Measurements from ENCODE around the gene CIC.

CIC gene

DNA sequence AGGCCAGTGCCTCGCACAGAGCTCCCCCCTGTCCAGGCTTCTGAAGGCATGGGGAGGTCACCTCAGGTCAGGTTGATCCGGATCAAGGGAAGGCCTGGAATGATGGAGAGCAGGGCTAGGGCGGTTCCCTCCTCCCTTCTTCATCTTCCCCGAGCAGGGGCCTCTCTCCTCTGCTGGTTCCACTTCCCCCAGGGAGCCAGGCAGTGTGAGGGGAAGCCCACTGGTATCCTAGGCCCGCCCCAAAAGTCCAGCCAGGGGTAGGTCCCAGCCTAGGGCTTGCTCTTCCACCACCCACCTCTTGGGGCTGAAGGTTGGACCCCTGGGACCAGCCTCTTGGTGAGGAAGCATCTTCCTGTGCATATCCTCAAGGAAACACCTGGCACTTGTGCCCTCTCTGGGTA lies 16.5 kb downstream of the CIC start:
- no peak for TF ChIP-seq ZFX (IDR thresholded peaks at IDR 0.05; ENCODE audit: borderline replicate concordance)
- TF ChIP-seq, protein P1, sequence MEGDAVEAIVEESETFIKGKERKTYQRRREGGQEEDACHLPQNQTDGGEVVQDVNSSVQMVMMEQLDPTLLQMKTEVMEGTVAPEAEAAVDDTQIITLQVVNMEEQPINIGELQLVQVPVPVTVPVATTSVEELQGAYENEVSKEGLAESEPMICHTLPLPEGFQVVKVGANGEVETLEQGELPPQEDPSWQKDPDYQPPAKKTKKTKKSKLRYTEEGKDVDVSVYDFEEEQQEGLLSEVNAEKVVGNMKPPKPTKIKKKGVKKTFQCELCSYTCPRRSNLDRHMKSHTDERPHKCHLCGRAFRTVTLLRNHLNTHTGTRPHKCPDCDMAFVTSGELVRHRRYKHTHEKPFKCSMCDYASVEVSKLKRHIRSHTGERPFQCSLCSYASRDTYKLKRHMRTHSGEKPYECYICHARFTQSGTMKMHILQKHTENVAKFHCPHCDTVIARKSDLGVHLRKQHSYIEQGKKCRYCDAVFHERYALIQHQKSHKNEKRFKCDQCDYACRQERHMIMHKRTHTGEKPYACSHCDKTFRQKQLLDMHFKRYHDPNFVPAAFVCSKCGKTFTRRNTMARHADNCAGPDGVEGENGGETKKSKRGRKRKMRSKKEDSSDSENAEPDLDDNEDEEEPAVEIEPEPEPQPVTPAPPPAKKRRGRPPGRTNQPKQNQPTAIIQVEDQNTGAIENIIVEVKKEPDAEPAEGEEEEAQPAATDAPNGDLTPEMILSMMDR (IDR thresholded peaks at IDR 0.05), result no peak
- H3K27ac ChIP-seq, result peak overlapping the region; percentile 89

DNA sequence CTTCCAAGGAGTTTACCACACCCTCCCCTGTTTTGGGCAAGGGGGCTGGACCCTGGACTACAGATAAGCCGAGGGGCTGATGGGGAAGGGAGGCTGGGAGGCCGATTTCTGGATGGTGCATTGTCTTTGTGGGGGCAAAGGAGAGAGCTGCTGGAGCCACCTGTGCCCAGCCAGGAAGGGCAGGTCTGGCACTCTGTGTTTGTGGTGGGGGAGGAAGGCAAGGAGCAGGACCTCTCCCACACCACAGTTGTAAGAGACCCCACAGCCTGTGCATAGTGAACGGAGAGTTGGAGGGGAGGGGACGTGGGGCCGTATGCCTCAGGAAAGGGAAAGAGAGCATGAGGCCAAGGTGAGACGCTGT lies 16.9 kb downstream of the CIC start:
- peak overlapping the region; percentile 89 for H3K27ac ChIP-seq
- TF ChIP-seq ZFX (IDR thresholded peaks at IDR 0.05; ENCODE audit: borderline replicate concordance), result no peak
- TF ChIP-seq, protein P1 (IDR thresholded peaks at IDR 0.05), result no peak

DNA sequence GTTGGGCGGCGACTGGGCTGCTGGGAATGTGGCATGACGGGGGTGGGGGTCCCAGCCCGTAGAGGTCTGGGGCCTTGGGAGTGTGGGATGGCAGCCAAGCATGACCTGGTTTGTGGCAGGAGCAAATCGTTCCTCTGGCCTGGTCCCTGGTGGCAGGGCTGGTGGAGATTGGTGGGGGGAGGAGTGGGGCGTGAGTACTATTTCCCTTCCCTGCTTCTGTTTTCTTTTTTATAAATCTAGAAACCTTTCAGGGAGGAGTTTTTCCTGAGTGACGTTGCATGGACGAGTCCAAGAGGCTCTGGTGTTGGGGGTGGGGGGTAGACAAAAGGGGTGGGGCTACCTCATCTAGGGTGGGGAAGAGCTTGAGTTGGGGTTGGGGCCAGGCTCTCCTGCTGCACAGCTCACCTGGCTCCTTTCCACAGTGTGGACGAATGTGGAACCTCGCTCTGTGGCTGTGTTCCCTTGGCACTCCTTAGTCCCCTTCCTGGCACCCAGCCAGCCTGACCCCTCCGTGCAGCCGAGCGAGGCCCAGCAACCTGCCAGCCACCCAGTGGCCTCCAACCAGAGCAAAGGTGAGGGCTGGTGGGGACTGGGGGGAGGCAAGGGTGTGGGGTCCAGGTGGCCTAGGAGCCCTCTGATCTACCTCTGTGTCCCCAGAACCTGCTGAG lies 17.4 kb downstream of the CIC start:
- TF ChIP-seq, protein P1 (IDR thresholded peaks at IDR 0.05), result no peak
- TF ChIP-seq ZFX (IDR thresholded peaks at IDR 0.05; ENCODE audit: borderline replicate concordance), result no peak
- peak overlapping the region; percentile 89 for H3K27ac ChIP-seq

DNA sequence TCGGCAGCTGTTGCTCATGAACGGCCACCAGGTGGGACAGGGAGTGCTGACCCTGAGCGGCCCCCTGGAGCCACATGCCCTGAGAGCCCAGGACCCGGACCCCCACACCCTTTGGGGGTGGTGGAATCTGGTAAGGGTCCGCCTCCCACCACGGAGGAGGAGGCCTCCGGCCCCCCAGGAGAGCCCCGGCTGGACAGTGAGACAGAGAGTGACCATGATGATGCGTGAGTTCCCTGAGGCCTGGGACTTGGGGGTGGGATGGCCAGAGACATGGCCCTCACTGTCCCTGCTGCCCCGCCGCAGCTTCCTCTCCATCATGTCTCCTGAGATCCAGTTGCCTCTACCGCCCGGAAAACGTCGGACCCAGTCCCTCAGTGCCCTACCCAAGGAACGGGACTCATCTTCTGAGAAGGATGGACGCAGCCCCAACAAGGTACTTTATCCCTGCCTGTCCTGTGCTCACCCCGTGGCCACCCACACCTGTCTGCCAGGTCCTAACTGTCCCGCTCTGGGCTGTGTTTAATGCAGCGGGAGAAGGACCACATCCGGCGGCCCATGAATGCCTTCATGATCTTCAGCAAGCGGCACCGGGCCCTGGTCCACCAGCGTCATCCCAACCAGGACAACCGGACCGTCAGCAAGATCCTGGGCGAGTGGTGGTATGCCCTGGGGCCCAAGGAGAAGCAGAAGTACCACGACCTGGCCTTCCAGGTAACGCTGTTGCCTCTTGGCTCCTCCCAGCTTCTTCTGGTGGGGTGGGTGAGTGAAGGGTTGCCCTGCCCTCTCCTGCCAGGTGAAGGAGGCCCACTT lies 18.2 kb downstream of the CIC start:
- H3K27ac ChIP-seq, result peak overlapping the region; percentile 89
- no peak for TF ChIP-seq ZFX (IDR thresholded peaks at IDR 0.05; ENCODE audit: borderline replicate concordance)
- TF ChIP-seq, protein P1 (IDR thresholded peaks at IDR 0.05), result no peak

DNA sequence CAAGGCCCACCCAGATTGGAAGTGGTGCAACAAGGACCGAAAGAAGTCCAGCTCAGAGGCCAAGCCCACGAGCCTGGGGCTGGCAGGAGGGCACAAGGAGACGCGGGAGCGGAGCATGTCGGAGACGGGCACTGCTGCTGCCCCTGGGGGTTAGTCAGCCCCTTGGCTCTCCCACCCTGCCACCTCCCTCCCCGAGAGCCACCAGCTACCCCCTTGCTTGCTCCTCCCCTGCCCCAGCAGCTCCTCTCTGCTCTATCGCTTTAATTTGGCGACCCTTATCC lies 18.7 kb downstream of the CIC start:
- TF ChIP-seq ZFX (IDR thresholded peaks at IDR 0.05; ENCODE audit: borderline replicate concordance), result no peak
- TF ChIP-seq, protein P1 (IDR thresholded peaks at IDR 0.05), result no peak
- H3K27ac ChIP-seq, result peak overlapping the region; percentile 89

DNA sequence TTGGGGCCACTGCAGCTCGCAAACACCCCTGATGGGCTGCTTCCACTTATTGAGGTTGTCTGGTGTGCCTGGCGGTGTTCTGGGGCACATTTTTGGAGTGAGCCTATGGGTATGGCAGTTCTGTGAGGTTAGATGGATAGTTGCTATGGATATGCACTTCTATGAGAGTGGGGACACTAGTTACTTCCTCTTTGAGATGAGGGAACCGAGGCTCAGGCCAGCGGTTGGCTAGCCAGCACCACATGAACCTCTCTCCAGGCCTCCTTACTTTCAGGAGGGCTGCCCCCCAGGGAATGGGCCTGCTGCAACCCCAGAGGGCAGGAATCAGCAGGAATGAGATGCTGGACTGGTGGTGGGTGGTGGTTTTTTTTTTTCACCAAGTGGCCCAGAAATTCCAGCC lies 19.3 kb downstream of the CIC start:
- peak overlapping the region; percentile 89 for H3K27ac ChIP-seq
- TF ChIP-seq ZFX (IDR thresholded peaks at IDR 0.05; ENCODE audit: borderline replicate concordance), result no peak
- TF ChIP-seq, protein P1 (IDR thresholded peaks at IDR 0.05), result no peak

DNA sequence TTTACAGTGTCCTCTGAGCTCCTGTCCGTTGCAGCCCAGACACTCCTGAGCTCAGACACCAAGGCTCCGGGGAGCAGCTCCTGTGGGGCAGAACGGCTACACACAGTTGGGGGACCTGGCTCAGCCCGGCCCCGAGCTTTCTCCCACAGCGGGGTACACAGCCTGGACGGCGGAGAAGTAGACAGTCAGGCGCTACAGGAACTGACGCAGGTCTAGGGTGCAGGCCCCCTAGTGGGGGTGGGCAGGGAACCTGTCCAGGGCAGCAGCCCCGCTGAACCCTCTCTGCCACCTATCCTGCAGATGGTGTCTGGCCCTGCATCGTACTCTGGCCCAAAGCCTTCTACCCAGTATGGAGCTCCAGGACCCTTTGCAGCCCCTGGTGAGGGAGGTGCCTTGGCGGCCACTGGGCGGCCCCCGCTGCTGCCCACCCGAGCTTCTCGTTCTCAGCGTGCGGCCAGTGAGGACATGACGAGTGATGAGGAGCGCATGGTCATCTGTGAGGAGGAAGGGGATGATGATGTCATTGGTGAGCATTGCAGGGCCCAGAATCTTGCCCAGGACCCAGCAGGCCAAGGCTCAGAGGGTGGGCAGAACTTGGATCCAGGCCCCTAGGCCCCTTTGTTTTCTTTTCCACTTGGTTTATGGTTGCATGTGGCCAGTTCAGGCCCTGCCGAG lies 20.0 kb downstream of the CIC start:
- TF ChIP-seq, protein P1 (IDR thresholded peaks at IDR 0.05), result no peak
- TF ChIP-seq ZFX (IDR thresholded peaks at IDR 0.05; ENCODE audit: borderline replicate concordance), result no peak
- no peak overlapping the region; the same call in 1 of the 2 replicates for H3K27ac ChIP-seq
